Activated CD8-positive, alpha-beta memory T cell treated with anti-CD3 and anti-CD28 coated beads, Interleukin-2, amount 50 U/mL, for 1 hour (primary cell): ENCODE results near the gene TMEM200A.
"Not testable (repeated sequence)": the region's sequence is repeated elsewhere in the genome, so short reads cannot be mapped to it uniquely, and the experiment has no call there.

Source experiments
- DNase-seq: peaks from one replicate; pipeline ENCODE4 v3.0.0-alpha.2; 2020; ENCODE audit errors: extremely low read depth

TMEM200A gene

DNA sequence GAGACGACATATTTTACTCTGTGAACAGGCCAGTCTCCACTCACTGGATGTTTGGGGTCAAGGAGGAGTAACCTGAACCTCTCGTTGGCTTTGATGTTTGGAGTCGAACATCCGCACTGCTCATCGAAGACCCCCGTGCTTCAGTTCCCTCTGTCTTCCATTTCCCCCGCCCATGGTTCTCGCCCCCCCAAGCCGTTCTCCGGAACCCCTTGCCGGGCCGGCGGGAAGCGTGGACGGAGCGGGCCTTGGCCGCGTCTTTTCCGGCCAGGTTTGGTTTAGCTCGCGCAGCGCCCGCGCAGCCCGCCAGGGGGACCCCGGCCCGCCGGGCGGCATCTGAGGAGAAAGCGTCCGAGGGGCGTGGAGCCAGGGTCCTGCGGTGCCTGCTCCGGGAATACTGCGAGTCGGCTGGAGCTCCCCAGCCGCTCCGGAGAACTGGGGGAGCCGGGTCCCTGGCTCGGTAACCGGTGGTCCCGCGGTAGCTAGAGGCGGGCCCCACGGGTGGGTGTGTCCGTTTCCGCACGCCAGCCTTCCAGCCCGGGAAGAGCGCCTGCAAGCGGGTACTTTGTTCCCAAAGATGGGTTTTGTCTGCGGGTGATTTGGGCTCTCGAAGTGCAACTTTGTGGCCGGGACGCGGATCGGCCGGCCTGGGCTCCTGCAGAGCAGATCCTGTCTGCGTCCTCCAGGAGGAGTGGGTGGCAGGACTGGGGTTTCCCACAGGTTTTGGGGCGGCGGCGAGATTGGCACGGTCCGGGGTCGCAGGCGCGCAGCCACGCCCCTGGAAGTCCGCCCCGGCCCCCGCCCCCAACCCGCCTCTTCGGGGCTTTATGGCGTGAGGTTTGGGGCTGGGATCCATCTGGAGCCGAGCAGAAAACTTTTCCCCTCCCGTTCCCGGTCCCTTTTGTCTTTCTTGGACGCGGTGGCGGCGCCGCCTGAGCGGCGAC, at the start of gene TMEM200A:
TSS of gene TMEM200A (plus strand) at position 852 of the 941 bp plus-strand sequence. CDS start 74,406 bp downstream, outside the sequence.
- no peak for DNase-seq

DNA sequence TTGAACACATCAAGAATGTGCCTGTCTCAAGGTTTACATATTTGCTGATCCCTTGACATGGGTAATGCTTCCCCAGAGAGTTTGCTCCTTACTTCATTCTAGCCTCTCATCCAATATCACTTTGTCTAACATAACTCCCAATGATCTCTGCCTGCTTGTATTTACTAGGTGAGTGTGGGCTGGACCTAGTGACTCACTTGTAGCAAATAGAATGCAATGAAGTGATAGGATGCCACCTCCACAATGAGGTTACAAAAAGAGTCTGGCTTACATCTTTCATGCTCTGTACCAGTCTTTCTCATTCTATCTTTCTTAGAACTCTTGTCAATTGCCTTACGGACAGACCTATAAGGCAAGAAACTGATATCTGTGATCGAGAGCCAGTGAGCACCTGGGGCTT, 44.9 kb upstream of the TMEM200A start:
- no peak for DNase-seq

GRCh38 chr6:130322673-130323268, 43.0 kb upstream of the TMEM200A start:
- DNase-seq = peak; percentile 12

DNA sequence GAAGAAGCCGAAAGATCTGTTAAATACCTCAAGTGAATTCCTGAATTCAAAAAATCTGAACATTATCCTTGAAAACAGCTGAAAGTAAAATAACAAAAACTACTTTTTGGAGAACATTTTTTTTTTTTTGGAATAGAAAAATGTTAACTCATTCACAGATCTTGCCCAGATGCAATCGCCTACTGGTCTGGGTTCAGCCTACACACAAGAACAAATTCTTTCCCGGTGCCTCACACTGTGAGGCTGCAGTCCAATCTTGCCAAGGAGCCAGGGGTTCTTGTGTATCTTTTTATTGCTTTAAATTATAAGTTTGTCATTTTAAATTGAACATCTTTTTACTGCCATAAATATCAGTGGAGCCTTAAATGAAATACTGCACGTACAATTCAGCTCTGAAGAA, 41.2 kb upstream of the TMEM200A start:
- DNase-seq = no peak

GRCh38 chr6:130326496-130326895, 39.3 kb upstream of the TMEM200A start:
- DNase-seq = no peak

GRCh38 chr6:130337534-130337933, 28.3 kb upstream of the TMEM200A start:
- no peak for DNase-seq

DNA sequence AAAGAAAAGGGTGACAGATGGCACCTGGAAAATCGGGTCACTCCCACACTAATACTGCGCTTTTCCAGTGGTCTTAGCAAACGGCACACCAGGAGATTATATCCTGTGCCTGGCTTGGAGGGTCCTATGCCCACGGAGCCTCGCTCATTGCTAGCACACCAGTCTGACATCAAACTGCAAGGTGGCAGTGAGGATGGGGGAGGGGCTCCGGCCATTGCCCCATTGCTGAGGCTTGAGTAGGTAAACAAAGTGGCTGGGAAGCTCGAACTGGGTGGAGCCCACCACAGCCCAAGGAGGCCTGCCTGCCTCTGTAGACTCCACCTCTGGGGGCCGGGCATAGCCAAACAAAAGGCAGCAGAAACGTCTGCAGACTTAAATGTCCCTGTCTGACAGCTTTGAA, 19.5 kb upstream of the TMEM200A start:
- DNase-seq = not testable (repeated sequence)

DNA sequence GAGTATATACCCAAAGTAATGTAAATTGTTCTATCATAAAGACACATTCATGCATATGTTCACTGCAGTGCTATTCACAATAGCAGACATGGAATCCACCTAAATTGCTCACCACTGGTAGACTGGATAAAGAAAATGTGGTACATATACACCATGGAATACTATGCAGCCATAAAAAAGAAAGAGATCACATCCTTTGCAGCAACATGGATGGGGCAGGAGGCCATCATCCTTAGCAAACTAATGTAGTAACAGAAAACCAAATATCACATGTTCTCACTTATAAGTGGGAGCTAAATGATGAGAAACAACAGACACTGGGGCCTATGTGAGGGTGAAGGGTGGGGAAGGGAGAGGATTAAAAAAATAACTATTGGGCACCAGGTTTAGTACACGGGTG, 11.5 kb upstream of the TMEM200A start:
- no peak for DNase-seq

GRCh38 chr6:130355572-130355971, 10.2 kb upstream of the TMEM200A start:
- no peak for DNase-seq

DNA sequence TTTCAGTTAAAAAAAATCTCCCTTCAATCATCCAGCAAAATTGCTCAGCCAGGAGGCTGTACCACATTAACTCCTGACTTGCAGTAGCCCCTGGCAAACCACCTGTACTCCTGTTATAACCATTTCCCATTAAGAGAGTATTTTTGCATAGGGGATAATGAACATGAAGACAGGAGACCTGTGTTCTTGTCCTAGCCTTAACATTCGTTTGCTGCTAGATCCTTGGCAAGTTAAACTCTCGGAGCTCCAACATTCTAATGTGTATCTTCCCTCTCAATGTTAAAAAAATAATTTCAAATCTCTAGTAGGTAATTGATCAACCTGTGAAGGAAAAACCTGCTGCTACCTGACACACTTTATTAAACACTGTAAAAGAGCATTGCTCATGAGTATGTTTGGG, 8.4 kb upstream of the TMEM200A start:
- DNase-seq = no peak

DNA sequence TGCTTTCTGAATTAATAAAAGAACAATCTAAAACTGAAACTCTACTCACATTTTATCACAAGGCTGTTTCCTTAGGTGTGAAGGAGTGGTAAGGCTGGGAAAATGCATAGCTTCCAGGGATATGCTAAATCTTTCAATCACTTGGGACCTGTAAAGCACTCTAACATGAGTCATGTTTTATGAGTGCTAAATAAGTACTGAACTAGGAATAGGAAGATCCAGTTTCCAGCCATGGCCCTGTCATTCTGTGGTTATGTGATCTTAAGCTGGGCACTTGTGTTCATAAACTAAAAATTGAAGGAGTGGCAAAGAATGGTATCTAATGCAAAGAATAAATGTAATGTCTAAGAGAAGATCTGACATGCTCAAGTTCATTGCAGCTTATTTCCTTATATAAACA, 6.1 kb upstream of the TMEM200A start:
- DNase-seq = no peak

DNA sequence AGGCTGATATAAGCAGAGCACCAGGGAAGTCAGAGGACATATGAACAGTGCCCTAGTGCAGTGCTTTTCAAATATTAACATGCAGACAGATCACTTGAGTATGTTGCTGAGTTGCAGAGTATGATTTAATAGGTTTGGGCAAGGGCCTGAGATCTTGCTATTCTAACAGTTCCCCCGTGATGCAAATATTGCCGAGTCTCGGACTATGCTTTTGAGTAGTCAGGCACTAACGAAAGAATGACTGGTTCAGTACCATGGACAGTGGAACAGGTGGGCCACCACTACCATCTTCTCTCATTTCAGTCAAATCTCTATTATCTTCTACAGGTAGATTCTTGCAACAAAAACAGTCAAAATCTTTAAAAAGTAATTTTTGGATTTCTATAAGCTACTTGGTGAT, 3.7 kb upstream of the TMEM200A start:
- DNase-seq = no peak

GRCh38 chr6:130364224-130364780, 1.5 kb upstream of the TMEM200A start:
- DNase-seq = no peak

- no peak for DNase-seq
These were observed 539 bp downstream of the TMEM200A start for GRCh38 chr6:130366107-130367005.

DNA sequence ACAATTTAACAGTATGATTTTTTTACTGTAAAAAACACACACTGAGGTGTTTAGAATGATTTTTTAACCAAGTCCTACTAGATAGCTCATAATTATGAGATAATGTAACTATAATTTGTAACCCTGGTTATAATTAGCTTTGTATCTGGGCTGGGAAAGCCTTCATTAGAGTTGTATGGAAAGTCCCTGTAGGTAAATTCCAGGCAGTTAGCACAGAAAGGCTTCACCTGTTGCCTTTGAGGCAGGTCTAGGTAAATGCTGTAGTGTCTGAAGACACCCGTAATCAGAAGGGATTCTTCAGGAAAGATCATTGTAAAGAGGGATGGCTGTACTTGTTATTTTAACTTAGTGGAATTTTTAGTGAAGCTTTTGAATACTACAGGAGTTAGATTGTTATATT, 1.9 kb downstream of the TMEM200A start:
- no peak for DNase-seq

DNA sequence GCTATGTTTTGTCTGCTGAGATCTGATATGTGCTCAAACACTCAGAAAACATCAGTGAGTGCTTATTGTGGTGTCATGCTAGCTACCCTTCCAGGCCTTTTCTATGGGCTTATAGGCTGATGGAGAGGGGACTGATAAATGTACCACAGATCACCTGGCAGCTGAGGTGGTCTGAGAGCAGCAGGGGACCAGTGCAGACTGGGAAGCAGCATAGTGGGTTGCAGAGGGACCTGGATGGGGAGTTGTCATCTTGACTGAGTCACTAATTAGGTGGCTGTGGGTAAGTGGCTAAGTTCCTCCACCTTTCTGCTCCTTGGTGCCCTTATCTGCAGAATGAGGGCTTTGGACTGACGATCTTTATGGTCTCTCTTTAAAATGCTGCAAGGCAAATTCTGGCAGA, 2.8 kb downstream of the TMEM200A start:
- DNase-seq = no peak

DNA sequence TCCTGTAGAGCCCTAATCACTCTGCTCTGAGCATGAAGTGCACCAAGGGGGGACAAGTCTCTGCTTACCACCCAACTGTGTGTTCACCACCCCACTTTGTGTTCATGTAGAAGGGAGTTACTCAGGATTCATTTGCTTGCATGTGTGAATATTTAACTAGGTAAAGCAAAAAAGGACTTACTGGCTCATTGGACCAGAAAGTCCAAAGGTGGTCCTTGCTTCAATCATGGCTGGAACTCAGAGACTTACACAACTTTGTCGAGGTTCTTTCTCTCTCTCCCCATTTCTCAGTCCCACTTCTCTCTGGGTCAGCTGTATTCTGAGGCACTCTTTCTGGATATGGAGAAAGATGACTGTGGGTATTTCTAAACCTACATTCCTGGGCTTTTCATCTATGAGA, 4.0 kb downstream of the TMEM200A start:
- no peak for DNase-seq

DNA sequence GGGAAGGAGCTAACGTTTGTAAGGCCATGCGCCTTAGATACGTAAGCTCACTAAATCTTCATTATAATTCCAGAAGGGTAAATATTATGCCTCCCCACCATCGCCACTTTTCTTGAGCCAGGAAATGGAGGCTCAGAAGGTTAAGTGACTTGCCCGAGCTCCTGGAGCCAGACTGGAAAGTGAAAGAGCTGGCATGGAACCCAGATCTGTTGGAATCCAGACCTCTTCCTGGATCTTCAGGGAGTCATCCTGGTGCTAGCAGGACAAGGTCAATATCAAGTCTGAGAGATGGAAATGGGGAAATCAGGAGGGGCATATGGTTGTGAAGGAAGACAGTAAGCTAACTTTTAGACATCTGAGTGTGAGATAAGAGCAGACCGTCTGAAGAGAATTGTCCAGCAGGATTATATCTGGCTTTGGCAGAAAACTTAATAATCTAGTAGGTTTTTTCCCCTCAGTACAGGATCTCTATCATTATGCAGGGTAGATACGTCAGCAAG, 6.2 kb downstream of the TMEM200A start:
- no peak for DNase-seq

- DNase-seq = no peak
These were observed 7.0 kb downstream of the TMEM200A start for GRCh38 chr6:130372786-130373185.

DNA sequence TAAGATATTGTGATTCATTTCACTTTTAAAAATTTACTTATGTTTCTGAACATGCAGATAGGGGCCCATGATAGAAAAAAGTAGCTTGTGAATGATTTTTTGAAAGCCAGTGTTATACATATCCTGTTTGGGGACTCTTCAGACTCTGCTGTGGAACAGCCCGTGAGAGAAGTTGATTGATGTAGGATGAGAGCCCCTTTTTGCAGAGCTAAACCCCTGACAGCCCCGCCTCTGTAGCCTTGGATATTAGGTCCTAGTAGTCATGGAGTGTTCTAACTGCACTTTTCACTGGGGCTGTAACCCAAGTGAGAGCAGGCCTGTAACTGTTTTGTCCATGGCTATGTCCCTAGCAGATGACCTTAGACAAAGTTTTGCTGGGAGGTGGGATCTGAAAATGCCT, 8.2 kb downstream of the TMEM200A start:
- no peak for DNase-seq

DNA sequence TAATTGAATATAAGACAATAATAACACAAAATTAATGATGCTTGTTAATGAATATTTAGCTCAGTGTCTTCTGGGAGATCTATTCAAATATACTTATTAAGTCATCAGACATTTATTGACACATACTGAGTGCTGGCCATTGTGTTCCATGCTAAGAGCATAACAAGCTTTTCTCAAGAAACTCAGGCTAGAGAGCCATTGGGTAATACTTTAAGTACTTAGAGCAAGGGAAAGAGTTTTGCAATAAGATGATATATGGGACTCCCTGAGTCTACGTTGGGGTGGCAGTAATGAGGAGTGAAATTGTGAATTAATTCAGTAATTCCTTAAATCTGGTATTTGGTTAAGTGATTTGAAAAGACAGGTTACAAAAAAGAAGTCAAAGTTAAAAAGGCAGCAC, 11.1 kb downstream of the TMEM200A start:
- DNase-seq = no peak

- DNase-seq = no peak
These were observed 11.6 kb downstream of the TMEM200A start for GRCh38 chr6:130377371-130377770.
